ENCODE measurements around the gene OR5AL1. TPM values are rescaled to one million over a fixed set of nuclear protein-coding genes. Genes with fewer than 3 reads are reported as not detected.

The OR5AL1 gene
- total RNA-seq, 1 experiment from 2014 or later, result not detected

GRCh38 chr11:56410801-56411200 is 1.7 kb upstream of the OR5AL1 start:
- Histone ChIP-seq H3K27me3 (ENCODE audit: control insufficient read depth, insufficient read depth, low read length) (no peaks in the 10 kb centered on the region), H3K4me3 (ENCODE audit: low read depth in 2 of 2, low read length in 2 of 2) (no peak overlapping the region), H3K9me3 (ENCODE audit: control insufficient read depth, insufficient read depth, low read depth, low read length) (no peaks in the 10 kb centered on the region), H3K36me3 (ENCODE audit: control insufficient read depth, insufficient read depth, low read length) (no peaks in the 10 kb centered on the region), H3K4me1 (ENCODE audit: control insufficient read depth, insufficient read depth, low read length) (no peaks in the 10 kb centered on the region), H3K27ac (ENCODE audit: low read length) (no peak overlapping the region)
- POLR2A ChIA-PET, result no interaction called here
- intact Hi-C loops (cut with micrococcal nuclease; ENCODE audit: unreplicated experiment) (no loop called here), in situ Hi-C loops (cut with HindIII; ENCODE audit: low pct_unique_long_range_greater_than_20kb, low sequenced_read_pairs) (no loop called here)
- TF ChIP-seq TCF7L2 (IDR thresholded peaks at IDR 0.05; ENCODE audit: low read depth, low read length) (no peak), SIN3A (IDR thresholded peaks at IDR 0.05; ENCODE audit: borderline replicate concordance, insufficient read depth, low read depth, low read length) (no peak), CTCF (IDR thresholded peaks at IDR 0.05) (no peak), POLR2AphosphoS5 (IDR thresholded peaks at IDR 0.05; ENCODE audit: low read depth, low read length) (no peak)
- TF ChIP-seq, protein P1, sequence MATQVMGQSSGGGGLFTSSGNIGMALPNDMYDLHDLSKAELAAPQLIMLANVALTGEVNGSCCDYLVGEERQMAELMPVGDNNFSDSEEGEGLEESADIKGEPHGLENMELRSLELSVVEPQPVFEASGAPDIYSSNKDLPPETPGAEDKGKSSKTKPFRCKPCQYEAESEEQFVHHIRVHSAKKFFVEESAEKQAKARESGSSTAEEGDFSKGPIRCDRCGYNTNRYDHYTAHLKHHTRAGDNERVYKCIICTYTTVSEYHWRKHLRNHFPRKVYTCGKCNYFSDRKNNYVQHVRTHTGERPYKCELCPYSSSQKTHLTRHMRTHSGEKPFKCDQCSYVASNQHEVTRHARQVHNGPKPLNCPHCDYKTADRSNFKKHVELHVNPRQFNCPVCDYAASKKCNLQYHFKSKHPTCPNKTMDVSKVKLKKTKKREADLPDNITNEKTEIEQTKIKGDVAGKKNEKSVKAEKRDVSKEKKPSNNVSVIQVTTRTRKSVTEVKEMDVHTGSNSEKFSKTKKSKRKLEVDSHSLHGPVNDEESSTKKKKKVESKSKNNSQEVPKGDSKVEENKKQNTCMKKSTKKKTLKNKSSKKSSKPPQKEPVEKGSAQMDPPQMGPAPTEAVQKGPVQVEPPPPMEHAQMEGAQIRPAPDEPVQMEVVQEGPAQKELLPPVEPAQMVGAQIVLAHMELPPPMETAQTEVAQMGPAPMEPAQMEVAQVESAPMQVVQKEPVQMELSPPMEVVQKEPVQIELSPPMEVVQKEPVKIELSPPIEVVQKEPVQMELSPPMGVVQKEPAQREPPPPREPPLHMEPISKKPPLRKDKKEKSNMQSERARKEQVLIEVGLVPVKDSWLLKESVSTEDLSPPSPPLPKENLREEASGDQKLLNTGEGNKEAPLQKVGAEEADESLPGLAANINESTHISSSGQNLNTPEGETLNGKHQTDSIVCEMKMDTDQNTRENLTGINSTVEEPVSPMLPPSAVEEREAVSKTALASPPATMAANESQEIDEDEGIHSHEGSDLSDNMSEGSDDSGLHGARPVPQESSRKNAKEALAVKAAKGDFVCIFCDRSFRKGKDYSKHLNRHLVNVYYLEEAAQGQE (IDR thresholded peaks at IDR 0.05; ENCODE audit: insufficient read depth in 1 of 2, low read depth in 2 of 2, low read length in 1 of 2), result no peak
- no peak for DNase-seq (ENCODE audit: low read depth, low spot score)
- no TSS peak for BruUV-seq (replicated peaks)
- CTCF ChIA-PET, result no interaction called here
- ATAC-seq, result no peak

GRCh38 chr11:56453521-56453920 is 41.0 kb downstream of the OR5AL1 start:
- in situ Hi-C loops (cut with HindIII; ENCODE audit: low pct_unique_long_range_greater_than_20kb, low sequenced_read_pairs), result no loop called here
- TF ChIP-seq, protein P1 (IDR thresholded peaks at IDR 0.05; ENCODE audit: insufficient read depth in 1 of 2, low read depth in 2 of 2, low read length in 1 of 2), result no peak
- no peak for TF ChIP-seq SIN3A (IDR thresholded peaks at IDR 0.05; ENCODE audit: borderline replicate concordance, insufficient read depth, low read depth, low read length)
- no peak for TF ChIP-seq POLR2AphosphoS5 (IDR thresholded peaks at IDR 0.05; ENCODE audit: low read depth, low read length)
- no peak for TF ChIP-seq TCF7L2 (IDR thresholded peaks at IDR 0.05; ENCODE audit: low read depth, low read length)
- no peak for TF ChIP-seq CTCF (IDR thresholded peaks at IDR 0.05)

More at GRCh38 chr11:56453521-56453920, 41.0 kb downstream of the OR5AL1 start:
- no peak overlapping the region for H3K4me3 ChIP-seq (ENCODE audit: low read depth in 2 of 2, low read length in 2 of 2)
- no peaks in the 10 kb centered on the region for H3K27me3 ChIP-seq (ENCODE audit: control insufficient read depth, insufficient read depth, low read length)
- no peaks in the 10 kb centered on the region for H3K9me3 ChIP-seq (ENCODE audit: control insufficient read depth, insufficient read depth, low read depth, low read length)
- H3K36me3 ChIP-seq (ENCODE audit: control insufficient read depth, insufficient read depth, low read length), result no peaks in the 10 kb centered on the region
- intact Hi-C loops (cut with micrococcal nuclease; ENCODE audit: unreplicated experiment), result no loop called here
- H3K27ac ChIP-seq (ENCODE audit: low read length), result no peak overlapping the region
- no TSS peak for BruUV-seq (replicated peaks)
- ChIA-PET POLR2A (no interaction called here), CTCF (no interaction called here)
- no peaks in the 10 kb centered on the region for H3K4me1 ChIP-seq (ENCODE audit: control insufficient read depth, insufficient read depth, low read length)
- ATAC-seq, result no peak
- no peak for DNase-seq (ENCODE audit: low read depth, low spot score)
